BJ (cell line): ENCODE measurements around the gene STIMATE. TPM values are rescaled to one million over a fixed set of nuclear protein-coding genes. Genes with fewer than 3 reads are reported as not detected.

Experiments used
- CTCF ChIA-PET: fragments of 350-600 bp; formaldehyde crosslinking; extraction: SDS; loops from one replicate; lab custom pipeline; 2021; ENCODE audit warnings: antibody characterized with exemption, inconsistent platforms; lab: Yijun Ruan, JAX
- POLR2A ChIA-PET: fragments of 300-600 bp; sonication (Branson Sonifier 250); formaldehyde crosslinking; extraction: SDS; loops from one replicate; lab custom pipeline; 2021; ENCODE audit warnings: antibody characterized with exemption; lab: Charles Lee
- DNase-seq: peaks from one replicate; pipeline ENCODE4 v3.0.0-alpha.2; 2011; ENCODE audit warnings: low read depth
- H3K27me3 ChIP-seq: 2 replicates; pipeline ENCODE4 v1.6.0; 2011; ENCODE audit warnings: low read length; ENCODE audit not compliant: control insufficient read depth, insufficient read depth
- H3K36me3 ChIP-seq: 2 replicates; pipeline ENCODE4 v1.5.1; 2011; ENCODE audit warnings: low read length; ENCODE audit not compliant: control insufficient read depth, insufficient read depth
- H3K4me3 ChIP-seq: 2 replicates; pipeline ENCODE4 v1.5.1; 2011; ENCODE audit warnings: low read depth, mild to moderate bottlenecking, control low read depth, low read length
- polyA plus RNA-seq: library from polyadenylated mRNA; depleted of rRNA; stranded (reverse); fragments of >200 nt; gene quantifications from 2 replicates; pipeline ENCODE4 v1.2.3, GENCODE V29; 2011
- TF ChIP-seq, protein P1 (sequence below): IDR thresholded peaks from 2 replicates; pipeline ENCODE4 v1.5.1; 2011; ENCODE audit warnings: low read depth, mild to moderate bottlenecking, control low read depth, inconsistent platforms, low read length, moderate library complexity; ENCODE audit not compliant: insufficient read depth

The STIMATE gene
- polyA plus RNA-seq, 1 experiment = 13.5 TPM

DNA sequence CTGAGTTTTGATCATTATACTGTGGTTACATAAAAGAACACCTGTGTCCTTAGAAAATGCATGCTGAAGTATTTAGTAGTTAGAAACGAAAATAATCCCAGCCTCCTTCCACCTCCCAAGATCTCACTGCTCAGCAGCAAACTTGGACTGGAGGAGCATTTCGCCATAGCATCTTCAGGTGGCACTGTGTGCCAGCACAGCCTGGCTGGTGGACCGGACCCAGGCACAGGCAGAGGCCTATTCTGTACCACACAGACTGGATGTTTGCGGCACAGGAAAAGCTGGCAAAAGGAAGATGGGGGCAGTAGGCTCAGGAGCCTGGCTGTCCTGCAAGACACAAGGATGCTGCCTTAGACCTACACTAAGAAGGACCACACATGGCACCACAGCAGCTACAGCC is 10.2 kb downstream of the STIMATE start:
- Histone ChIP-seq H3K36me3 (no peaks in the 10 kb centered on the region), H3K27me3 (no peaks in the 10 kb centered on the region), H3K4me3 (no peak overlapping the region)
- TF ChIP-seq, protein P1, sequence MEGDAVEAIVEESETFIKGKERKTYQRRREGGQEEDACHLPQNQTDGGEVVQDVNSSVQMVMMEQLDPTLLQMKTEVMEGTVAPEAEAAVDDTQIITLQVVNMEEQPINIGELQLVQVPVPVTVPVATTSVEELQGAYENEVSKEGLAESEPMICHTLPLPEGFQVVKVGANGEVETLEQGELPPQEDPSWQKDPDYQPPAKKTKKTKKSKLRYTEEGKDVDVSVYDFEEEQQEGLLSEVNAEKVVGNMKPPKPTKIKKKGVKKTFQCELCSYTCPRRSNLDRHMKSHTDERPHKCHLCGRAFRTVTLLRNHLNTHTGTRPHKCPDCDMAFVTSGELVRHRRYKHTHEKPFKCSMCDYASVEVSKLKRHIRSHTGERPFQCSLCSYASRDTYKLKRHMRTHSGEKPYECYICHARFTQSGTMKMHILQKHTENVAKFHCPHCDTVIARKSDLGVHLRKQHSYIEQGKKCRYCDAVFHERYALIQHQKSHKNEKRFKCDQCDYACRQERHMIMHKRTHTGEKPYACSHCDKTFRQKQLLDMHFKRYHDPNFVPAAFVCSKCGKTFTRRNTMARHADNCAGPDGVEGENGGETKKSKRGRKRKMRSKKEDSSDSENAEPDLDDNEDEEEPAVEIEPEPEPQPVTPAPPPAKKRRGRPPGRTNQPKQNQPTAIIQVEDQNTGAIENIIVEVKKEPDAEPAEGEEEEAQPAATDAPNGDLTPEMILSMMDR = no peak
- ChIA-PET POLR2A (no interaction called here), CTCF (no interaction called here)
- DNase-seq = no peak

DNA sequence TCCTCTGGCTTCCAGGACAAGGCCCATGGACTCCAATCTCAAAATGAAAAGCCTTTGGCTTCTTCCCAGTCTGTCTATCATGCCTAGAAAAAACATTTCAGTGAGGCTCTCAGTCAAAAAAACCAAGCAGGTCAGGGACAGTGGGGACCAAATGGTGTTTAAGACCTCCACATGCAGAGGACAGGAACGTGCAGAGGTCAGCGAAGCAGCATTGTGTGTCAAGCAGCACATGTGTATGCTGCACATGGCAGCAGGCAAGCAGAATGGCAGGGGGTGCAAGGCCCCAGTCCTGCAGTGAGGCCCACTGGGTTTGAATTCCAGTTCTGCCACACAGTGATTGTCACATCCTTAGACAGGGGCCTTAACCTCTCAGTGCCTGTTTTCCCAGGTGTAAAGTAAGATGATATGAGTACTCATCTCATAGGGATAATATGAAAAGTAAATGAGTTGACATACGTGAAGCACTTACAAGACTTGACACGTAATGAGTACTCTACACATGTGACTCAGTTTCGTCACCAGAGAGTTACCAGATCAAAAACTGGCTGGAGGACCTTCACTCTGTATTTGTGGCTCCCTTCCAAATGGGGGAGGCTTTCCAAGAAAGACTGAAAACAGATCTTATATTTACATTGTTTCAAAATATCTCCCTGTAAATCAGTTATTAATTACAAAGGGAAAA is 11.2 kb downstream of the STIMATE start:
- ChIA-PET POLR2A (no interaction called here), CTCF (no interaction called here)
- TF ChIP-seq, protein P1 = no peak
- DNase-seq = no peak
- no peaks in the 10 kb centered on the region for H3K36me3 ChIP-seq
- H3K4me3 ChIP-seq = no peak overlapping the region
- no peaks in the 10 kb centered on the region for H3K27me3 ChIP-seq

- Histone ChIP-seq H3K36me3 (0 out of 2 replicates have a peak, but pooled peaks cover 2% of the 10 kb centered on the region), H3K27me3 (no peaks in the 10 kb centered on the region), H3K4me3 (no peak overlapping the region)
- DNase-seq = no peak
- ChIA-PET CTCF (interaction anchor here (1.3 kb wide), 1 partner anchor 62 kb away, joined by 3 read pairs; no protein-coding TSS in a partner anchor), POLR2A (no interaction called here)
- TF ChIP-seq, protein P1 = no peak
Observed at GRCh38 chr3:52882377-52882776, 15.0 kb downstream of the STIMATE start.

- Histone ChIP-seq H3K27me3 (no peaks in the 10 kb centered on the region), H3K36me3 (0 out of 2 replicates have a peak, but pooled peaks cover 2% of the 10 kb centered on the region), H3K4me3 (no peak overlapping the region)
- POLR2A ChIA-PET = no interaction called here
- TF ChIP-seq, protein P1 = no peak
- DNase-seq = no peak
- CTCF ChIA-PET = interaction anchor here (1.3 kb wide), 1 partner anchor 61 kb away, joined by 3 read pairs; no protein-coding TSS in a partner anchor
Observed at GRCh38 chr3:52881871-52882270, 15.5 kb downstream of the STIMATE start.

DNA sequence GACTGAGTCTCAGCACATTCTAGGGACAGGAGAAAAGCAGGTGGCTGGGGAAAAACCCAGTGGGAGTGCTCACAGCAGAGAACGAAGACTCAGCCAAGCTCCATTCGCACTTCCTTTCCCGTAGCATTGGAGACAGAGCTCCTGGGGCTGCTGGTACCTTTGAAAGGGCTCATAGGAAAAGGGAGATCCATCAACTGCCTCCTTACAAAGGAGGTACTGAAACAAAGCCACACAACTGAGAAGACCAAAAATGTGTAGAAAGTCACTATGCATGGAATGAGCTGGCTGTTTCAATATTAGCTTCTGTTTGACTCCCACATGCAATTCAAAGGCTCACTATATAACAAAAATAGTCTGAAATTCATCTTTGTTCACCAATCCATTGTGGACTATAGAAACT is 16.9 kb downstream of the STIMATE start:
- TF ChIP-seq, protein P1 = no peak
- ChIA-PET CTCF (no interaction called here), POLR2A (no interaction called here)
- no peak overlapping the region for H3K4me3 ChIP-seq
- 0 out of 2 replicates have a peak, but pooled peaks cover 2% of the 10 kb centered on the region for H3K36me3 ChIP-seq
- H3K27me3 ChIP-seq = no peaks in the 10 kb centered on the region
- DNase-seq = no peak
